CD4-positive, CD25-positive, alpha-beta regulatory T cell (primary cell): ENCODE results near the gene SLC39A12. TPM values are rescaled to one million over a fixed set of nuclear protein-coding genes. Genes with fewer than 3 reads are reported as not detected.
"Not testable (repeated sequence)": the region's sequence is repeated elsewhere in the genome, so short reads cannot be mapped to it uniquely, and the experiment has no call there.

Experiments used
- ATAC-seq, 2 donors: fragments of 150-1000 bp; cut with Tn5 transposase; one replicate each; pipeline ENCODE4 v1.10.0; 2021; ENCODE audit warnings: low read depth in 2 of 2, moderate number of reproducible peaks in 2 of 2, moderate library complexity in 1 of 2
- DNase-seq, 3 donors: peaks; one replicate each; pipeline versions ENCODE4 v3.0.0 to v3.0.0-alpha.2; 2012 to 2022; ENCODE audit warnings: mixed read lengths in 1 of 3
- H3K27ac ChIP-seq: one replicate; pipeline ENCODE4 v1.7.0; 2013; ENCODE audit warnings: mild to moderate bottlenecking, low read length; ENCODE audit not compliant: insufficient read depth, poor library complexity, severe bottlenecking
- H3K27me3 ChIP-seq: one replicate; pipeline ENCODE4 v1.7.0; 2013; ENCODE audit warnings: low read length; ENCODE audit not compliant: control insufficient read depth, insufficient read depth
- H3K36me3 ChIP-seq: one replicate; pipeline ENCODE4 v1.7.0; 2013; ENCODE audit warnings: mild to moderate bottlenecking, low read length, moderate library complexity; ENCODE audit not compliant: control insufficient read depth, insufficient read depth
- H3K4me1 ChIP-seq: 2 replicates; pipeline ENCODE4 v1.7.0; 2013; ENCODE audit warnings: mild to moderate bottlenecking, low read length; ENCODE audit not compliant: insufficient read depth, control insufficient read depth, poor library complexity, severe bottlenecking
- H3K4me3 ChIP-seq: one replicate; pipeline ENCODE4 v1.7.0; 2013; ENCODE audit warnings: low read depth, mild to moderate bottlenecking, low read length, moderate library complexity
- H3K9me3 ChIP-seq, 2 experiments: 1 replicate in 1 of 2; 2 replicates in 1 of 2; pipeline ENCODE4 v1.7.0; 2013; ENCODE audit warnings: low read length in 2 of 2, mild to moderate bottlenecking in 1 of 2, moderate library complexity in 1 of 2; ENCODE audit not compliant: control insufficient read depth in 2 of 2
- H3K27ac Mint-ChIP-seq, 3 donors: one replicate each; pipeline ENCODE4 v1.8.0; 2020 to 2022; ENCODE audit warnings: mild to moderate bottlenecking in 3 of 3, mixed read lengths in 3 of 3, moderate library complexity in 2 of 3
- H3K27me3 Mint-ChIP-seq: one replicate; pipeline ENCODE4 v1.8.0; 2022; ENCODE audit warnings: mild to moderate bottlenecking, mixed read lengths
- H3K36me3 Mint-ChIP-seq: one replicate; pipeline ENCODE4 v1.8.0; 2020; ENCODE audit warnings: mixed read lengths
- H3K4me1 Mint-ChIP-seq, 4 donors: one replicate each; pipeline ENCODE4 v1.8.0; 2020 to 2022; ENCODE audit warnings: mixed read lengths in 4 of 4, mild to moderate bottlenecking in 1 of 4
- H3K4me3 Mint-ChIP-seq, 4 donors: one replicate each; pipeline ENCODE4 v1.8.0; 2020 to 2022; ENCODE audit warnings: mild to moderate bottlenecking in 4 of 4, mixed read lengths in 4 of 4, moderate library complexity in 3 of 4
- H3K9me3 Mint-ChIP-seq, 7 donors: one replicate each; pipeline ENCODE4 v1.8.0; 2020 to 2022; ENCODE audit warnings: mixed read lengths in 7 of 7, mild to moderate bottlenecking in 3 of 7, moderate library complexity in 2 of 7
- polyA plus RNA-seq, 4 donors: library from polyadenylated mRNA; unstranded; fragments of 300-500 nt; fragmentation: Illumina TruSeq; gene quantifications; one replicate each; pipeline ENCODE4 v1.2.3, GENCODE V29; 2021
- total RNA-seq: library from RNA; stranded (reverse); gene quantifications from one replicate; pipeline ENCODE4 v1.2.3, GENCODE V29; 2022

The SLC39A12 gene
- total and polyA plus RNA-seq, 5 donors from 2014 or later, result not detected

GRCh38 chr10:17950726-17951125, 992 bp upstream of the SLC39A12 start:
- Histone ChIP-seq H3K36me3 (no peaks in the 10 kb centered on the region), H3K9me3 (no peaks in the 10 kb centered on the region), H3K27me3 (no peaks in the 10 kb centered on the region), H3K4me3 (no peak overlapping the region), H3K4me1 (no peaks in the 10 kb centered on the region), H3K27ac (no peak overlapping the region)
- H3K9me3 Mint-ChIP-seq, result peaks cover 0 to 2% (median 0%) of the 10 kb centered on the region in 7 donors
- DNase-seq (no peak), ATAC-seq (no peak)
- H3K4me3 Mint-ChIP-seq, result no peak overlapping the region
- H3K4me1 Mint-ChIP-seq, result no peaks in the 10 kb centered on the region
- H3K27ac Mint-ChIP-seq, result no peak overlapping the region
- H3K27me3 Mint-ChIP-seq, result peaks cover 6% of the 10 kb centered on the region
- H3K36me3 Mint-ChIP-seq, result no peaks in the 10 kb centered on the region

- H3K27ac Mint-ChIP-seq, ATAC-seq, H3K9me3 ChIP-seq, H3K4me1 ChIP-seq, H3K27me3 Mint-ChIP-seq, H3K36me3 Mint-ChIP-seq, DNase-seq, H3K27me3 ChIP-seq, H3K9me3 Mint-ChIP-seq, H3K4me3 ChIP-seq, H3K27ac ChIP-seq, H3K36me3 ChIP-seq, H3K4me3 Mint-ChIP-seq, H3K4me1 Mint-ChIP-seq: not testable (repeated sequence)
These were observed 2.7 kb downstream of the SLC39A12 start for GRCh38 chr10:17954372-17954771.

- H3K4me3 ChIP-seq, result no peak overlapping the region
- H3K9me3 ChIP-seq, result no peaks in the 10 kb centered on the region
- Mint-ChIP-seq H3K9me3 (peaks cover 0 to under 1% (median 0%) of the 10 kb centered on the region in 7 donors), H3K4me1 (no peaks in the 10 kb centered on the region), H3K27ac (no peak overlapping the region), H3K36me3 (no peaks in the 10 kb centered on the region), H3K27me3 (peaks cover 5% of the 10 kb centered on the region), H3K4me3 (no peak overlapping the region)
- no peaks in the 10 kb centered on the region for H3K36me3 ChIP-seq
- DNase-seq (no peak), ATAC-seq (no peak)
- peaks cover 9% of the 10 kb centered on the region for H3K27me3 ChIP-seq
- no peaks in the 10 kb centered on the region for H3K4me1 ChIP-seq
- no peak overlapping the region for H3K27ac ChIP-seq
These were observed 3.1 kb downstream of the SLC39A12 start for GRCh38 chr10:17954861-17955260.

- H3K36me3 Mint-ChIP-seq, result no peaks in the 10 kb centered on the region
- DNase-seq (no peak), ATAC-seq (no peak)
- Histone ChIP-seq H3K36me3 (no peaks in the 10 kb centered on the region), H3K4me3 (no peak overlapping the region), H3K27ac (no peak overlapping the region), H3K9me3 (no peaks in the 10 kb centered on the region), H3K27me3 (peaks cover 9% of the 10 kb centered on the region), H3K4me1 (no peaks in the 10 kb centered on the region)
- peaks cover 0 to 4% (median 0%) of the 10 kb centered on the region in 7 donors for H3K9me3 Mint-ChIP-seq
- H3K4me3 Mint-ChIP-seq, result no peak overlapping the region
- H3K27me3 Mint-ChIP-seq, result no peaks in the 10 kb centered on the region
- no peak overlapping the region for H3K27ac Mint-ChIP-seq
- no peaks in the 10 kb centered on the region for H3K4me1 Mint-ChIP-seq
These were observed 6.3 kb downstream of the SLC39A12 start for GRCh38 chr10:17958049-17958448.

- Histone ChIP-seq H3K36me3 (no peaks in the 10 kb centered on the region), H3K27me3 (peaks cover 9% of the 10 kb centered on the region), H3K4me1 (no peaks in the 10 kb centered on the region), H3K9me3 (no peaks in the 10 kb centered on the region), H3K4me3 (no peak overlapping the region), H3K27ac (no peak overlapping the region)
- Mint-ChIP-seq H3K27ac (no peak overlapping the region), H3K9me3 (peaks cover 0 to 4% (median 0%) of the 10 kb centered on the region in 7 donors), H3K36me3 (no peaks in the 10 kb centered on the region), H3K27me3 (peaks cover 7% of the 10 kb centered on the region), H3K4me3 (no peak overlapping the region), H3K4me1 (no peaks in the 10 kb centered on the region)
- ATAC-seq, result no peak
- no peak for DNase-seq
These were observed 8.2 kb downstream of the SLC39A12 start for GRCh38 chr10:17959870-17960269.

- ATAC-seq, result no peak
- no peak overlapping the region for H3K27ac Mint-ChIP-seq
- Histone ChIP-seq H3K4me3 (no peak overlapping the region), H3K36me3 (no peaks in the 10 kb centered on the region), H3K27me3 (peaks cover 5% of the 10 kb centered on the region), H3K9me3 (no peaks in the 10 kb centered on the region), H3K4me1 (no peaks in the 10 kb centered on the region), H3K27ac (no peak overlapping the region)
- H3K4me1 Mint-ChIP-seq, result no peaks in the 10 kb centered on the region
- H3K4me3 Mint-ChIP-seq, result no peak overlapping the region
- peaks cover 0 to 4% (median 2%) of the 10 kb centered on the region in 7 donors for H3K9me3 Mint-ChIP-seq
- peaks cover 7% of the 10 kb centered on the region for H3K27me3 Mint-ChIP-seq
- H3K36me3 Mint-ChIP-seq, result no peaks in the 10 kb centered on the region
- DNase-seq, result no peak
These were observed 10.1 kb downstream of the SLC39A12 start for GRCh38 chr10:17961551-17962422.

- no peak for DNase-seq
- Mint-ChIP-seq H3K36me3 (no peaks in the 10 kb centered on the region), H3K9me3 (peaks cover 0 to 9% (median 2%) of the 10 kb centered on the region in 7 donors), H3K4me1 (no peaks in the 10 kb centered on the region), H3K27me3 (peaks cover 7% of the 10 kb centered on the region), H3K27ac (no peak overlapping the region), H3K4me3 (no peak overlapping the region)
- Histone ChIP-seq H3K27ac (no peak overlapping the region), H3K27me3 (peaks cover 3% of the 10 kb centered on the region), H3K36me3 (no peaks in the 10 kb centered on the region), H3K9me3 (no peaks in the 10 kb centered on the region), H3K4me3 (no peak overlapping the region), H3K4me1 (no peaks in the 10 kb centered on the region)
- ATAC-seq, result no peak
These were observed 11.7 kb downstream of the SLC39A12 start for GRCh38 chr10:17963431-17963830.
